NCI-H2196 treated with DMSO at 0.1 percent for 48 hours (cell line): ENCODE data around the gene C16orf86.

Source experiments
- DNase-seq: peaks from one replicate; lab custom pipeline; 2025; ENCODE audit not compliant: unreplicated experiment; lab: John Stamatoyannopoulos, UW

Gene C16orf86

DNA sequence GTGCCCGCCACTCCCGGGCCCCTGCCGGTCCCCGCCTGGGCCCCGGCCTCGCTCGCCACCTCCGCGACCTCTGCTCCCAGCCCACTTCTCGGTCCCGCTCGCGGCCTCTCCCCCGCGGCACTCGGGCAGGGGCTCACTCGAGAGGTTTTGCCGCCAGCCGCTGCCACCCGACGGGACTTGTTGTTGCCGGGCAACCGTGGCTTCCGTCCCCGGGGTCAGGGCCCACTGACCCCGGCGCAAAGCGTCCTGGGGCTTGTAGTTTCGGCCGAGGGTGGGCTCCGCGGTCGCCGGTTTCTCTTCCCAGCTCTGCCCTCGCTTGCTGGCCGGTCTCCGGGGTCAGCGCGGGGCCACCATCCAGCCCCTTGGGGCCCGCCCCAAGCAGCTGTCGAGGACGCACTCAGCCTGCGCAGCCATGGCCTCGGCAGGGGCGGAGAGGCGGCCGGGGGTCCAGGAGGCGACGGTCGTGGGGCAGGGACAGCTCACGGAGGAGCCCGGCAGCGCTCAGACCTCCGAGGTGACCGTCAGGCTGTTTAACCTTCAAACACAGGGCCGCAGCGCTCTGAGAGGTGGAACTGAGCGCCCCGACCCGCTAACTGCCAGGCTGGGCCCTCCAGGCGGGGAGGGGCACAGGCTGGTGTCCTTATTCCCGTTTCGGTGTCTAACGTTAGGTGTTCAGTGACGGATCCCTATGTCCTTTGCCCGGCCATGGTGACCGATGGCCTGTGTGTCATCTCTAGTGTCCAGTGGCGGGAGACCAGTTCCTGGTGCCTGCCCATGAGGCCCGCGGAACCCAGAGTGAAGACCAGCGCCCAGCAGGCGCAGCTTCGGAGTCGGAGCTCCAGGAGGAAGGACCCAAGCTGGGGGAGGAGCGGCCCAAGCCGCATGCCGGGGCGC lies at the start of gene C16orf86, which contains the start of gene ENKD1:
C16orf86 (plus strand) TSS at position 256 of the 894 bp plus-strand sequence; CDS start at position 413, 157 bp downstream.
ENKD1 (minus strand) TSS at position 192 of the 894 bp plus-strand sequence. CDS start 308 bp downstream, outside the sequence.
- DNase-seq: peak; percentile 7

DNA sequence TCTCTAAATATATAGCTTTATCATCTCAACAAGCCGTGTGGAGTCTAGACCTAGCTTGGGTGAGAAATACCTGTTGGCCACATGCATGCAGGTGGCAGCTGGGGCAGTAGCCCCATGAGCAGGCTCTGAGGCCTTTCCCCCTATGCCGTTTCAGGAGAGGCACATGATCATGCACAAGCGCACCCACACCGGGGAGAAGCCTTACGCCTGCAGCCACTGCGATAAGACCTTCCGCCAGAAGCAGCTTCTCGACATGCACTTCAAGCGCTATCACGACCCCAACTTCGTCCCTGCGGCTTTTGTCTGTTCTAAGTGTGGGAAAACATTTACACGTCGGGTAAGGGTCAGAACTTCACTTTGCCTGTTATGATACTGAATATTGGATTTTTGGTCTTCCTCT lies 38.4 kb upstream of the C16orf86 start:
- no peak for DNase-seq

DNA sequence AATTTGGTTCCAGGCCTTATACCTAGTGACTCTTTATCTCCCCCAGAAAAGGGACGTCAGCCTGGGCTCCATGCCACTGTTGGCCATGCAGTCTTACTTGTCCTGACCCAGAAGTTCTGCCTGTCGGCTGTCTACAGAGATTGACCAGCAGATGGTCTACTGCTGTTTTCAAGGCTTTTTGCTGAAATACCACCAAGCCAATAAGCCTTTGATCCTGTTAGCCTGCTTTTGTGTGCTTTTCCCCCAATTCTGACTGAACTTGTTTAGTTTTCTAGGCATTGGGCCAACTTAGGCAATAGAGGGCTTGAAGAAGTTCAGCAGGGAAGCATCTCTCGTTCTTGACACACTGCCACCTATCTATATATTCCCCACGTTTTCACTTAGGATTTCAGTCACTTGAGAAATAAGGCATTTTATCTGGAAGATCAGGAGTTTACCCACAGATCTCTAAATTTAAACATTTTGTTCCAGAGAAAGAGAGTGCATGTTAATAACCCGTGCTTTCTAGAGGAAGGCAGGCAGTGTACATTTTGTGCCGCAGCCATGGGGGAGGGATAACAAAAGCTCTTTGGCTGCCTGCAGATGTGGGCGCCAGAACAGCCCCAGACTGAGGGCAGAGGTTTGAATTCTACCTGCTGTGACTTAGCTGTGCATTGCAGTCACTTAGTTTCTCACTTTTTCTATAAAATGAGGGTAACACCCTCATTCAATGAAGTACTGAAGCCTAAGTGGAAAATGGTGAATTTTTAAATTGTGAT lies 34.0 kb upstream of the C16orf86 start:
- no peak for DNase-seq

GRCh38 chr16:67636713-67637112 lies 29.9 kb upstream of the C16orf86 start:
- no peak for DNase-seq

GRCh38 chr16:67637625-67638024 lies 29.0 kb upstream of the C16orf86 start:
- DNase-seq: no peak

DNA sequence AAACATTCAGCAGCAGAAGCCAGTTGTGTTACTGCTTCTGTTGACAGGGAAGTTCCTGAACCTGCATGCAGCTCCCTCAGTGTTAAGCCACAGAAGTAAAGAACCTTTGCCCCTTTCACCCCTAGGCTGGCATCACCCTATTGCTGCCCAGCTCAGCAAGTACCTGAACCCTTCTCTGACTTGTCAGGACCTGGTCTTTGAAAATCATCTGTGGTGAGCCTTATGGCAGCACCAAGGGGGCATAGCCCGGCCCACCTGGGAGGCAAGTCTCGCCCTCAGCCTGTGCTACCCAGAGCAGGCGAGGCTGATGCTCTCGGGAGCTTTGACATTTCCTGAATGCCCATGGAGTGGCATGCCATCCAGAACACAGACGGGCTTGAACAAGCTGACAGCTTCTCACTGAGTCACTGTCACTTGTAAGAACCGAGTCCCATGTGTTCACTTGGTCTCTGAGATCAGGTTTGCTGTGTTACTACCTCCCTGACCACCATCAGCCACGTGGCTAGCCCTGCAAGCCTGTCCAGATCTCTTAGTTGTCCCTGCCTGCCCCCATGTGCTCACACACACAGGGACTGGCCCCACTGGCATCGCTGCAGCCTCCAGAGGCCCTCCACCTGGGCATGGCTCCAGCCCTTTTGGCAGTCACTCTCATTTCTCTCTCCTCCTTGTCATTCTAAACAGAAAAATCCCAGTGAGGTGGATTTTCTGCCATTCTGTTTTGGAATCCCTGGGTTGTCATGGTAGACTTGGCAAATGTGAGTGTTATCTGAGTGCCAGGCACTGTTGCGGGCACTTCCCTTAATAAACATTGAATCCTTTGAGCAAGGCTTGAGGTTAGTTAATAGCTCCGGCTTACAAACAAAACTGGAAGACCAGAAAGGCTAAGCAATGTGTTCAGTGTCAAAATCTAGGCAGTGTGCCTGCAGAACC lies 24.6 kb upstream of the C16orf86 start:
- peak; percentile 51 for DNase-seq

DNA sequence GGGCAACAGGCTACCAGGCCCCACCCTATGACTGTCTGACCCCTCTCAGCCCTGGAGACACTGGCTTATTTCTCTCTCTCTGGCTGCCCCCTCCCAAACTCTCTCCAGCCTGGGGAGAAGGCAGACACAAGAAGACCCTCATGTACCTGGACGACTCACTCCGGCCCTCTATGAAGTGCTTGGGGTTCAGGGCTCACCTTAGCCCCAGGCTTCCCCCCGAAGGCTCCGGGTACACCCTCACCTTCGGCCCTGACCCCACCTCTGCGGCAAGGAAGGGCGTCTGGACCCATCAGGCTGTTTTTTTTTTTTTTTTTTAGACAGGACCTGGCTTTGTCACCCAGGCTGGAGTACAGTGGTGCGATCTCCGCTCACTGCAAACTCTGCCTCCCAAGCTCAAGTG lies 22.6 kb upstream of the C16orf86 start:
- DNase-seq: no peak

DNA sequence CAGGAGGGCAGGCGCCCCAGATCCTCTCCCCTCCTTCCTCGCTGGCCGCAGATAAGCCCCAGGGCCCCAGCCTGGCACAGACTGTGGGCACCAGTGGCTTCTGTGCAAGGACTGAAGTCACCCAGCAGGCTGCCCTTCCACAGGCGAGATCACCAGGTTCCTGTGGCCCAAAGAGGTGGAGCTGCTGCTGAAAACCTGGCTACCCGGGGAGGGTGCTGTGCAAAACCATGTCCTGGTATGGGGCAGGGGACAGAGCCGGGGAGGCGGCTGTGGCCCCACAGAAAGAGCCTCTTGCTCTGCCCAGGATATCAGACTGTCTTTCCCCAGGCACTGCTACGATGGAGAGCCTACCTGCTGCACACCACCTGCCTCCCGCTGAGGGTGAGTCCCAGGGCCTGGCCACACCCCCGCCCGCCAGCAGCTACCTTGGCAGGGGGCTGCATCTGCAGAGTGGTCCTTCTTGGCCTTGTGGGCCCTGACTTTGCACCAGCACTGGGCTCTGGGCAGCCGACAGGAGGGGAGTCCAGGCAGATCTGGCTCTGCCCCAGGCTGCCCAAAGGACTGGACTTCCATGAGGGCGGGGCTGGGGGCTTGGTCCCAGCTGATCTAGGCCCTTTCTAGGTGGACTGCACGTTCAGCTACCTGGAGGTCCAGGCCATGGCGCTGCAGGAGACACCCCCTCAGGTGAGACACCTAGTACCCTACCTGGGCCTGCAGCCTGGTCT lies 21.1 kb upstream of the C16orf86 start:
- DNase-seq: no peak

DNA sequence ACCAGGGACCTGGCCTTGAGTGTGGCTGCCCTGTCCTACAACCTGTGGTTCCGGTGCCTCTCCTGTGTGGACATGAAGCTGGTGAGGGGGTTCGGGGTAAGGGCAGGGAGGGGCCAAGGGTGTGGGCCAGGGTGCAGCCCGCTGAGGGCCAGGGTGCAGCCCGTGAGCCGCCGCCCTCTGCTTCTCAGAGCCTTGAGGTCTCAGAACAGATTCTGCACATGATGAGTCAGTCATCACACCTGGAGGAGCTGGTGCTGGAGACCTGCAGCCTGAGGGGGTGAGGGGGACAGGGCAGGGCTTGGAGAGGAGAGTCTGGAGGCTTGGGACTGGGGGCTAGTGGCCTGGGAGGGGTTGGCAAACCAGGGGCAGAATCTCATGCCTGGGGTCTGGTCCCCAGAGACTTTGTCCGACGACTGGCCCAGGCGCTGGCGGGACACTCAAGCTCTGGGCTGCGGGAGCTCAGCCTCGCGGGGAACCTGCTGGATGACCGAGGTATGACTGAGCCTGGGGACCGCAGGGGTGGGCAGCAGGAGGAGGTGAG lies 19.4 kb upstream of the C16orf86 start:
- no peak for DNase-seq

DNA sequence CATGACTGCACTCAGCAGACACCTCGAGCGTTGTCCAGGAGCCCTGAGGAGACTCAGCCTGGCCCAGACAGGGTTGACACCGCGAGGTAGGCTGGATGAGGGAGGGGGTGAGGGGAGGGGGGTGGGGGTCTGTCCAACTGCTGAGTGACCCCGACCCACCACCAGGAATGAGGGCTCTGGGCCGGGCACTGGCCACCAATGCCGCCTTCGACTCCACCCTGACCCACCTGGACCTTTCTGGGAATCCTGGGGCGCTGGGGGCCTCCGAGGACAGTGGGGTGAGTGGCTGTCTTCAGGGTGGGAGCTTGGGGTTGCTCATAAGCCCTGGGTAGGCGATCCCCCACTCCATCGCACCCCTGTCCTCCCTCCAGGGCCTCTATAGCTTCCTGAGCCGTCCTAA lies 18.9 kb upstream of the C16orf86 start:
- DNase-seq: no peak

DNA sequence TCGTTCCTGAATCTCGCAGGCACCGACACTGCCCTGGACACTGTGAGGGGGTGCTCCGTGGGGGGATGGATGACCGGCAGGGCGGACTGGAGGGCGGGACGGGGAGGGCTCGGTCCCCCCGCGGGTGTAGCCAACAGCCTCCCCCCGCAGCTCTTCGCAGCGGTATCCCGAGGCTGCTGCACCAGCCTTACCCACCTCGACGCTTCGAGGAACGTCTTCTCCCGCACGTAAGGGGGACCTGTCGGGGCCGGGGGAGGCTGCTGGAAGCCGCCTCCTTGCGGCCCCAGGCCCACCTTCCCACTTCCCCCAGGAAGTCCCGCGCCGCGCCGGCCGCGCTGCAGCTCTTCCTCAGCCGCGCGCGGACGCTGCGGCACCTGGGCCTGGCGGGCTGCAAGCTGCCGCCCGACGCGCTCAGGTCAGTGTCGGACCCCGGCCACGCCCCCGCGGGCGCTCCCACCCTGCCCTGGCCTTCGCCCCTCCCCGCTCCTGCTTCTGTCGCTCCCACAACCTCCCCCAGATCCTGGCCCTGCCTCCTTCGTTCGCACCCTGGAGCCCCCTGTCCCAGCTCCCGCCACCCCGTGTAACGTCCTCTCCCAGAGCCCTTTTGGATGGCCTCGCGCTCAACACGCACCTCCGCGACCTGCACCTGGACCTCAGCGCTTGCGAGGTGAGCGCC lies 18.4 kb upstream of the C16orf86 start:
- DNase-seq: no peak

DNA sequence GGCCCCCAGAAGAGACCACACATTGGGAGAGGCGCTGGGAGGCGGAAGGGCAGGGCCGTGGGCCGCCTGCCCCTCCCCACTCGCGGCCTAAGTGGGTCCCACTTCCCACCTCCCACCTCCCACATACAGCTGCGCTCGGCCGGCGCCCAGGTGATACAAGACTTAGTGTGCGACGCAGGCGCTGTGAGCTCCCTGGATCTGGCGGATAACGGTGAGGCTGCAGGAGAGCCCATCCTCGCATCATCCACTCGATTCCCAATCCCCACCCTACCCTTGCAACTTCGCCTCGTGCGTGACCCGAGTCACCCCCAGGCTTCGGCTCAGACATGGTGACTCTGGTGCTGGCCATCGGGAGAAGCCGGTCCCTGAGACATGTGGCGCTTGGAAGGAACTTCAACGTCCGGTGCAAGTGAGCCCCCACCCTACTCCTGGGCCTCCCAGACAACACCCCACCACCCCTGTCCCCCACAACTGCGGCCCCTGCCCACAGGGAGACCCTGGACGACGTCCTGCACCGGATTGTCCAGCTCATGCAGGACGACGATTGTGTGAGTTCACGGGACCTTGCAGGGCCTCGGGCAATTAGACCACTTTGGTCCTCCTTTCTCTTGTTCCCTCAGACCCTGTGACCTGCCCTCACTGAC lies 17.7 kb upstream of the C16orf86 start:
- no peak for DNase-seq

DNA sequence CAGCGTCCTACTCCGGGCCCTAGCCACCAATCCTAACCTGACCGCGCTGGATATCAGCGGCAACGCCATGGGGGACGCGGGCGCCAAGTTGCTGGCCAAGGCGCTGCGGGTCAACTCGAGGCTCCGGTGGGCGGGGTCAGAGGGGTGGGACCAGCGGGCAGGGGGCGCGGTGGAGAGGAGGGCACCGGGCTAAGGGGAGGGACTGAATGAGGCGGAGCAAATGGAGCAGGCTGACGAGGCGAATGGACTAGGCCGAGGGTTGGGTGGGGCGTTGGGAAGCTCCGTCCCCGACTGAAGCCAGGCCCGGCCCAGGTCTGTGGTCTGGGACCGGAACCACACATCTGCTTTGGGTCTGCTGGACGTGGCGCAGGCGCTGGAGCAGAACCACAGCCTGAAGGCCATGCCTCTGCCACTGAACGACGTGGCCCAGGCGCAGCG lies 17.1 kb upstream of the C16orf86 start:
- DNase-seq: no peak

DNA sequence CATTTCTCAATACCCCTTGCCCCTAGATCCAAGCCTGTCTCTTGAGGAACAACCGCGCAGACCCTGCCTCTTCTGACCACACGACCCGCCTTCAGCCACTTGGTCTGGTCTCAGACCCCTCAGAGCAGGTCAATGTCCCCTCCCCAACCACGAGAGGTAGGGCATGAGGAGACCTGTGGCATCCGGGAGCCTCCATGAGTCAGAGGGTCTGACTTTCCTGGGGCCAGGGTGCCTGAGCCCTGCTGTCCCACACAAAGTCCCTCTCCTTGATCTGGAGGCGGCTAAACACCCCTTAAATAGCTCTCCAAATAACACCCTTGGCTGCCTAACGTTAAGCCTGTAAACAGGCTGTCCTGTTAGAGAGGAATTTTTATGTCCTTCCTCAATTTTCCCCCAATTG lies 16.6 kb upstream of the C16orf86 start:
- no peak for DNase-seq

DNA sequence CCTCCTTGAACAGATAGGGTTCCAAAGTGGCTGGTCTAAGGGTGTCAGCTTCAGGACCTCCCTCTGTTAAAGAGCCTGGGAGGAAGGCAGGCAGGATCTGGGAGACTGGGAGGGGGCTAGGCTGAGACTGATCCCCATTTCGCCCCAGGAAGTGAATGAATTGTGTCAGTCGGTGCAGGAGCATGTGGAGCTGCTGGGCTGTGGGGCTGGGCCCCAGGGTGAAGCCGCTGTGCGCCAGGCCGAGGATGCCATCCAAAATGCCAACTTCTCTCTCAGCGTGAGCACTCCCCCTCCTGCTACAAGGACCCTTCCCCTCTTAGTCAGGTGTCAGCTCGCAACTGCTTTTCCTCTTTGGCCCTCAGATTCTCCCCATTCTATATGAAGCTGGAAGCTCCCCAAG lies 15.6 kb upstream of the C16orf86 start:
- no peak for DNase-seq

DNA sequence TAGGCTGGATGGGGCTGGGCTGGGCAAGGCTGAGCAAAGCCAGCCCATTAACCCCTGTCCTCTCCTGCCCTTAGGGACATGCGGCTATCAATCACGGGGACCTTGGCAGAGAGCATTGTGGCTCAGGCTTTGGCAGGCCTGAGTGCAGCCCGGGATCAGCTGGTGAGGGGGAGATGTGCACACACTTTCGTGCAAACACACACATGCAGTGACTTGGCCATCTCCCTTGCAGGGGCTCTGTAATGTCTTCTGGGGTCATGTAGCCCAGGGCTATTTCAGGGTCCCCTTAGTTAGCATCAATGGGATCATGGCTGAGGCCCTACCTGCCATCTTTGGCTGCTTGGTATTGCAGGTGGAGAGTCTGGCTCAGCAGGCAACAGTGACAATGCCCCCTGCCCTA lies 14.8 kb upstream of the C16orf86 start:
- no peak for DNase-seq

DNA sequence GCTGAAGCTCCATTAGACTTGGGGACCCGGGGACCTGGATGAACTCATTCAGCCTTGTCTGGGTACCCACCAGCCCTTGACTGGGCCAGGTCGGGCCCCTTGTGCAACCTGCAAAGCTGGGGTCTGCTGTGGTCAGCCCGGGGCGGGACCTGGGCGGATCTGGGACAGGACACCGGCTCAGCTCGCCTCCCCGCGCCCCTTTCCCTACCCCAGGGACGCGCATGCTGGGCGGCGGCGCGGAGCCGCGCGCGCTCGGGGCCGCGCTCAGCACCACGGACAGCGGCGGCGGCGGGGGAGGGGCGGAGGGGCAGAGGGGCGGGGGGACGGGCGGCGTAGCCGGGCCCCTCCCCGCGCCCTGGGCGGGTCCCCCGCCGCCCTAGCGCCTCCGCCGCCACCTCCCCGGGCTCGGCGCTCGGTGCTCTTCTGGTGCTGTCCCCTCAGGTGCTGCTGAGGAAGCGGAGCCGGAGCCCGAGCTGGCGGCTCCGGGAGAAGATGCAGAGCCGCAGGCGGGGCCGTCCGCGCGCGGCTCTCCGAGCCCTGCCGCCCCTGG lies 14.0 kb upstream of the C16orf86 start:
- no peak for DNase-seq

GRCh38 chr16:67653128-67653788 lies 13.4 kb upstream of the C16orf86 start:
- DNase-seq: no peak
